ENCODE data around the gene OSBPL7.
A peak's percentile ranks its signal among the peaks of the same experiment; 100 is the strongest.

OSBPL7 gene

GRCh38 chr17:47856830-47857229 is 35.2 kb upstream of the OSBPL7 start:
- H2BK15ac ChIP-seq (replicated peaks; ENCODE audit: low read depth) = no peak overlapping the region
- H3K27me3 ChIP-seq (ENCODE audit: insufficient read depth, low read length, poor library complexity) = peaks cover 16% of the 10 kb centered on the region
- peak overlapping the region; percentile 20 for H3K18ac ChIP-seq (ENCODE audit: low read length)

DNA sequence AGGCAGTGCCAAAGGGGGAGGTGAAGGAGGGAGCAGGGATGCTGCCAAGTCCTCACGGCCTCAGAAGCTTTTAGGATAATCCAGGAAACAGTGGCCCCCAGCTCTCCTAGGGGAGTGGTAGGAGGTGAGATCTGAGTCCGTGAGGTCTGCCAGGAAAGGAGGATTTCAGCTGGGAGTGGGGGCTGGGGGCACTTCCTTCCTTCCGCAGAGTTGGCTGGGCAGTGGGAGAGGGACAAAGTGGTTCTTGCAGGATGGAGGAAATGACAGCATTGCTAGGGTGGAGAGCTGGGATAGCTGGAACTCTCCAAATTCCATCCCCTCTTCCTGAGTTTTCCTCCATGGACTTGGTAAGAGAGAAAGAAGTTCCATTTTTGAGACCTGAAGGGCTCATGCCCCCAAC is 34.1 kb upstream of the OSBPL7 start:
- peaks cover 16% of the 10 kb centered on the region for H3K27me3 ChIP-seq (ENCODE audit: insufficient read depth, low read length, poor library complexity)
- H4K8ac ChIP-seq (ENCODE audit: low read depth, low read length) = no peak overlapping the region
- H3K4me3 ChIP-seq (ENCODE audit: low read length) = no peak overlapping the region

More at GRCh38 chr17:47856830-47857229, 35.2 kb upstream of the OSBPL7 start:
- no peak overlapping the region for H3K9ac ChIP-seq (ENCODE audit: low read length)
- no peak overlapping the region for H3K4ac ChIP-seq (ENCODE audit: low read depth, low read length)
- no peak overlapping the region for H4K5ac ChIP-seq (ENCODE audit: low read length)
- no peaks in the 10 kb centered on the region for H3K36me3 ChIP-seq (ENCODE audit: control insufficient read depth, insufficient read depth, low read length)
- H3K4me2 ChIP-seq (ENCODE audit: low read length) = no peak overlapping the region
- H3K79me1 ChIP-seq (ENCODE audit: low read length) = no peaks in the 10 kb centered on the region
- DNase-seq = no peak
- peak overlapping the region; percentile 58 for H3K56ac ChIP-seq (ENCODE audit: low read length)
- H2AK5ac ChIP-seq (ENCODE audit: low read length) = peak overlapping the region; percentile 27
- H2BK120ac ChIP-seq (ENCODE audit: low read depth, low read length) = no peak overlapping the region
- peaks cover 32% of the 10 kb centered on the region for H3K4me1 ChIP-seq (ENCODE audit: control insufficient read depth, low read depth, low read length)
- no peak overlapping the region for H3K23ac ChIP-seq (ENCODE audit: low read length)
- H3K27ac ChIP-seq (ENCODE audit: low read depth, low read length) = no peak overlapping the region
- H3K4me3 ChIP-seq (ENCODE audit: low read length) = no peak overlapping the region
- no peak overlapping the region for H2BK5ac ChIP-seq (ENCODE audit: low read length)
- no peaks in the 10 kb centered on the region for H3K79me2 ChIP-seq (ENCODE audit: control insufficient read depth, insufficient read depth, low read length)
- H4K8ac ChIP-seq (ENCODE audit: low read depth, low read length) = no peak overlapping the region

DNA sequence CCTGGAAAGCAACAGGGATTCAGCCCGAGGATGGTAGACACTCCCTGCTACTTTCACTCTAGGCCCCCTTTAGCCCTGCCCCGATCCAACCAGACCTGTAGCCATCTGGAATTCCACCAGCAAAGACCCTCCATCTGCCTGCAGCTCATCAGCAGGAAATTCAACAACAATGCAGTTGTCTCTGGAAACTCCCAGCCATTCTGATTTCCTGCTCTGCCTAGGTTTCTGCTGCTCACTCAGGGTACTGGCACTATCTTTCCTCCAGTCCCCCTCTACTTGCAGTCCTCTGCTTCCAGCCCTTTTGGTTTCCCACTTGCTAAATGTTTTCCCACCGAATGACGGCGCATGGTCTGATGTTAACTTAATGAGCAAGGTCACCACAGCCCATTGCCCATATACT is 32.0 kb upstream of the OSBPL7 start:
- Histone ChIP-seq H3K56ac (ENCODE audit: low read length) (peak overlapping the region; percentile 49), H3K27ac (ENCODE audit: low read depth, low read length) (no peak overlapping the region), H3K79me2 (ENCODE audit: control insufficient read depth, insufficient read depth, low read length) (peaks cover 9% of the 10 kb centered on the region), H3K4me3 (ENCODE audit: low read length) (no peak overlapping the region), H3K9ac (ENCODE audit: low read length) (peak overlapping the region; percentile 2), H2AK5ac (ENCODE audit: low read length) (no peak overlapping the region), H3K4me2 (ENCODE audit: low read length) (no peak overlapping the region), H4K5ac (ENCODE audit: low read length) (no peak overlapping the region), H2BK5ac (ENCODE audit: low read length) (no peak overlapping the region), H4K8ac (ENCODE audit: low read depth, low read length) (no peak overlapping the region), H3K36me3 (ENCODE audit: control insufficient read depth, insufficient read depth, low read length) (no peaks in the 10 kb centered on the region), H3K4ac (ENCODE audit: low read depth, low read length) (no peak overlapping the region), H2BK15ac (replicated peaks; ENCODE audit: low read depth) (no peak overlapping the region), H3K23ac (ENCODE audit: low read length) (no peak overlapping the region), H3K18ac (ENCODE audit: low read length) (no peak overlapping the region), H3K79me1 (ENCODE audit: low read length) (peaks cover 2% of the 10 kb centered on the region), H3K4me1 (ENCODE audit: control insufficient read depth, low read depth, low read length) (peaks cover 30% of the 10 kb centered on the region), H3K27me3 (ENCODE audit: insufficient read depth, low read length, poor library complexity) (peaks cover 16% of the 10 kb centered on the region), H2BK120ac (ENCODE audit: low read depth, low read length) (no peak overlapping the region)
- WGBS (ENCODE audit: extremely low coverage, insufficient coverage, low lambda C conversion rate) = no CpG with 5 or more reads among the region's 5 CpGs
- no peak for DNase-seq

More for the DNA sequence above, 34.1 kb upstream of the OSBPL7 start:
- Histone ChIP-seq H2BK5ac (ENCODE audit: low read length) (no peak overlapping the region), H3K4me1 (ENCODE audit: control insufficient read depth, low read depth, low read length) (peaks cover 32% of the 10 kb centered on the region), H2AK5ac (ENCODE audit: low read length) (no peak overlapping the region), H3K36me3 (ENCODE audit: control insufficient read depth, insufficient read depth, low read length) (no peaks in the 10 kb centered on the region), H3K27ac (ENCODE audit: low read depth, low read length) (no peak overlapping the region), H3K4me2 (ENCODE audit: low read length) (no peak overlapping the region), H3K56ac (ENCODE audit: low read length) (peak overlapping the region; percentile 49), H3K4ac (ENCODE audit: low read depth, low read length) (no peak overlapping the region), H3K23ac (ENCODE audit: low read length) (no peak overlapping the region), H3K79me2 (ENCODE audit: control insufficient read depth, insufficient read depth, low read length) (no peaks in the 10 kb centered on the region), H2BK15ac (replicated peaks; ENCODE audit: low read depth) (no peak overlapping the region), H3K79me1 (ENCODE audit: low read length) (no peaks in the 10 kb centered on the region), H3K18ac (ENCODE audit: low read length) (peak overlapping the region; percentile 28), H4K5ac (ENCODE audit: low read length) (no peak overlapping the region), H3K9ac (ENCODE audit: low read length) (no peak overlapping the region), H2BK120ac (ENCODE audit: low read depth, low read length) (no peak overlapping the region)
- no CpG with 5 or more reads among the region's 3 CpGs for WGBS (ENCODE audit: extremely low coverage, insufficient coverage, low lambda C conversion rate)
- DNase-seq = peak; percentile 67

DNA sequence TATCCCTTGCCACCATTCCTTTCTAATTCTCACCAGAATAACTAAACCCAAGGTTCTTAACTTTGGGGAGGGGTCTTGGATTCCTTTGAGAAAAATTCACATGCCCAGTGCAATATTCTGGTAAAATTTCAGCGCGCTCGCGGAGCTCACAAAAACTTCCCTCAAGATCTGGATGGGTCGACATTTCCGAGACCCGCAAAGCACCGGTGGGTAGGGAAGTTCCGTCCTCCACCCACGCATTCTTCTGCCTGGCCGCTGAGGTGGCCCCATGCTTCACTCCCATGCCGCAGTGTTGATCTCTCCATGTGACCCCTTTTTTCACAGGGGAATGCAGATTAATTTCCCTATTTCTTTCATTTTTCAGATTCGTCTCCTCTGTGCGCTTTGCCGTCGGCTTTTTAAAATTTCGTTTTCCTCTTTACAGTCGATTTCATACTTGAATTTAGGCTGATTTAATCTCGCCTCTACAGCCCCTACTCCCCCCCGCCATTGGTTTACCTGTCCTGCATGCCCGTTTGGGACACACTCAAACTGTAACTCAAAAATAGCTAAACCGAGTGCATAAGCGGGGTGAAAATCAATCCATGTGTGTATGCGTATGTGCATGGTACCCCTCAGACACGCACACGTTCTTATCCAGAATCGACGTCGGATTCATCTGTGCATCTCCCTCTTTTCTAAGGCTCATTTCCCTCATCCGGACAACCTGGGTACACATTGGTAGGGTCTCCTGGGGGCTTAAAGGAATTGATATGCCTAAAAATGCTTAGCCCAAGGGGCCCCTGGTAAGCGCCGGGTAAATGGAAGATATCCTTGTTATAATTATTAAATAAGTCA is 30.7 kb upstream of the OSBPL7 start:
- WGBS (ENCODE audit: extremely low coverage, insufficient coverage, low lambda C conversion rate) = no CpG with 5 or more reads among the region's 32 CpGs
- H3K23ac ChIP-seq (ENCODE audit: low read length) = no peak overlapping the region
- peaks cover 3% of the 10 kb centered on the region for H3K79me1 ChIP-seq (ENCODE audit: low read length)
- no peak overlapping the region for H2BK15ac ChIP-seq (replicated peaks; ENCODE audit: low read depth)
- DNase-seq = no peak
- peaks cover 16% of the 10 kb centered on the region for H3K27me3 ChIP-seq (ENCODE audit: insufficient read depth, low read length, poor library complexity)
- no peak overlapping the region for H4K8ac ChIP-seq (ENCODE audit: low read depth, low read length)
- H2BK120ac ChIP-seq (ENCODE audit: low read depth, low read length) = no peak overlapping the region
- H4K5ac ChIP-seq (ENCODE audit: low read length) = no peak overlapping the region
- H3K9ac ChIP-seq (ENCODE audit: low read length) = peak overlapping the region; percentile 65
- H3K79me2 ChIP-seq (ENCODE audit: control insufficient read depth, insufficient read depth, low read length) = peaks cover 11% of the 10 kb centered on the region
- H3K4me2 ChIP-seq (ENCODE audit: low read length) = peak overlapping the region; percentile 66
- H2AK5ac ChIP-seq (ENCODE audit: low read length) = no peak overlapping the region
- H3K36me3 ChIP-seq (ENCODE audit: control insufficient read depth, insufficient read depth, low read length) = no peaks in the 10 kb centered on the region
- H3K4me3 ChIP-seq (ENCODE audit: low read length) = peak overlapping the region; percentile 22
- H3K18ac ChIP-seq (ENCODE audit: low read length) = peak overlapping the region; percentile 18
- H3K4ac ChIP-seq (ENCODE audit: low read depth, low read length) = no peak overlapping the region
- peaks cover 26% of the 10 kb centered on the region for H3K4me1 ChIP-seq (ENCODE audit: control insufficient read depth, low read depth, low read length)
- no peak overlapping the region for H3K27ac ChIP-seq (ENCODE audit: low read depth, low read length)
- H3K56ac ChIP-seq (ENCODE audit: low read length) = peak overlapping the region; percentile 80
- no peak overlapping the region for H2BK5ac ChIP-seq (ENCODE audit: low read length)

GRCh38 chr17:47851764-47852112 is 30.1 kb upstream of the OSBPL7 start:
- Histone ChIP-seq H3K79me1 (ENCODE audit: low read length) (peaks cover 3% of the 10 kb centered on the region), H3K4me3 (ENCODE audit: low read length) (peak overlapping the region; percentile 22), H4K8ac (ENCODE audit: low read depth, low read length) (no peak overlapping the region), H2BK15ac (replicated peaks; ENCODE audit: low read depth) (no peak overlapping the region), H3K23ac (ENCODE audit: low read length) (peak overlapping the region; percentile 7), H2BK5ac (ENCODE audit: low read length) (no peak overlapping the region), H3K27me3 (ENCODE audit: insufficient read depth, low read length, poor library complexity) (peaks cover 16% of the 10 kb centered on the region), H3K4me2 (ENCODE audit: low read length) (peak overlapping the region; percentile 66), H3K56ac (ENCODE audit: low read length) (peak overlapping the region; percentile 80), H3K36me3 (ENCODE audit: control insufficient read depth, insufficient read depth, low read length) (no peaks in the 10 kb centered on the region), H2AK5ac (ENCODE audit: low read length) (no peak overlapping the region), H4K5ac (ENCODE audit: low read length) (no peak overlapping the region), H2BK120ac (ENCODE audit: low read depth, low read length) (no peak overlapping the region), H3K18ac (ENCODE audit: low read length) (peak overlapping the region; percentile 18), H3K4me1 (ENCODE audit: control insufficient read depth, low read depth, low read length) (peaks cover 26% of the 10 kb centered on the region), H3K4ac (ENCODE audit: low read depth, low read length) (no peak overlapping the region), H3K27ac (ENCODE audit: low read depth, low read length) (no peak overlapping the region), H3K9ac (ENCODE audit: low read length) (peak overlapping the region; percentile 65), H3K79me2 (ENCODE audit: control insufficient read depth, insufficient read depth, low read length) (peaks cover 11% of the 10 kb centered on the region)
- peak; percentile 75 for DNase-seq
- WGBS (ENCODE audit: extremely low coverage, insufficient coverage, low lambda C conversion rate) = no CpG with 5 or more reads among the region's 11 CpGs
